ENCODE measurements around the gene USP43. TPM values are rescaled to one million over a fixed set of nuclear protein-coding genes. Genes with fewer than 3 reads are reported as not detected.

USP43 gene
- total RNA-seq, 1 experiment from 2014 or later: 8.1 TPM

DNA sequence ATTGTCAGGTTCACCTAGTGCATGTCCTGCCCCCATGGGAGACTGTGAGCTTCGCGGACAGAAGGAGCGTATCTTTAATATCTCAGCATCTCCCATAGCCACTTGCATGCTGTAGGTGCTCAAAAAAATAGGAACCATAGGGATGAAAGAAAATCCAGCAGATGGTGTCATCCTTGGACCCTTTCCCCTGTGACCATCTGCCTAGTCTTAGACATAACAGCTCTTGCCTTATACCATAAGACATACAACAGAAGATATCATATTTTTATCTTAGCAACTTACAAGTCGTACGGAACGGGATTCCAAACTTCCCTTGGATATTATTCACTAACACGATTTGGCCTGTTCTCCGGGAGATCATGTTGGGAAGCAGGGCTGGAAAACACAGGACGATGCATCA lies 131.6 kb downstream of the USP43 start:
- Histone ChIP-seq H3K27ac (ENCODE audit: low read length) (no peak overlapping the region), H3K36me3 (ENCODE audit: low read depth, low read length) (no peaks in the 10 kb centered on the region), H3K9ac (ENCODE audit: low read length) (no peak overlapping the region), H3K4me3 (ENCODE audit: low read length) (no peak overlapping the region), H3K9me3 (ENCODE audit: low read length) (no peaks in the 10 kb centered on the region), H3K79me2 (ENCODE audit: low read length) (no peaks in the 10 kb centered on the region), H2AFZ (ENCODE audit: low read length) (no peak overlapping the region), H3K4me2 (ENCODE audit: low read length) (no peak overlapping the region), H3F3A (ENCODE audit: low read length, unreplicated experiment) (no peaks in the 10 kb centered on the region), H3K4me1 (ENCODE audit: insufficient read depth, low read length) (no peaks in the 10 kb centered on the region), H4K20me1 (ENCODE audit: low read length) (no peaks in the 10 kb centered on the region), H3K9me2 (replicated peaks; ENCODE audit: low read length) (no peaks in the 10 kb centered on the region), H3K27me3 (ENCODE audit: low read length) (peaks cover 36% of the 10 kb centered on the region)
- ATAC-seq: no peak
- intact Hi-C loops (cut with micrococcal nuclease): no loop called here
- BruUV-seq (replicated peaks): no TSS peak
- ChIA-PET POLR2A (ENCODE audit: unreplicated experiment) (no interaction called here), CTCF (no interaction called here)
- TF ChIP-seq EZH2 (IDR thresholded peaks at IDR 0.05; ENCODE audit: low read length, unreplicated experiment) (no peak), CTCF (conservative IDR thresholded peaks at IDR 0.05; ENCODE audit: low read depth, low read length) (no peak), EZH2phosphoT487 (IDR thresholded peaks at IDR 0.05; ENCODE audit: borderline replicate concordance, low read length) (no peak)
- no peak for DNase-seq

Other genes with a start within 250 kb of the USP43 start
- 33.6 and 57.4 TPM in 2 replicates for gene STX8, start 69.7 kb upstream of the USP43 start, total RNA-seq (2014; rRNA removed)
- 0.47 TPM in 1 of 2 replicates, not detected in the other for gene CFAP52, start 68.9 kb upstream of the USP43 start, total RNA-seq (2014; rRNA removed)
- not detected in 2 replicates for gene DHRS7C, start 146.1 kb downstream of the USP43 start, total RNA-seq (2014; rRNA removed)
- gene GSG1L2, start 176.6 kb downstream of the USP43 start, total RNA-seq (2014; rRNA removed): not detected in 2 replicates
- 0.06 and 0.22 TPM in 2 replicates for gene GLP2R, start 180.4 kb downstream of the USP43 start, total RNA-seq (2014; rRNA removed)

All from PC-3 (cell line).